Endothelial cell of umbilical vein (primary cell): ENCODE data around the gene IVD. TPM values are rescaled to one million over a fixed set of nuclear protein-coding genes. Genes with fewer than 3 reads are reported as not detected.

Source experiments
- BruUV-seq: library from RNA; stranded (reverse); fragments of 400-500 nt; replicated peaks from 2 replicates; lab custom pipeline; 2021; lab: Mats Ljungman, UMichigan
- CTCF ChIA-PET: fragments of 300-600, 350-600 bp; sonication (Branson Sonifier 250); formaldehyde crosslinking; loops from one replicate; lab custom pipeline; 2021; ENCODE audit warnings: antibody characterized with exemption, inconsistent platforms; lab: Charles Lee
- POLR2A ChIA-PET: fragments of 300-600, 350-600 bp; sonication (Branson Sonifier 250); formaldehyde crosslinking; loops from one replicate; lab custom pipeline; 2021; ENCODE audit warnings: antibody characterized with exemption, inconsistent platforms; lab: Charles Lee
- DNase-seq: peaks from one replicate; pipeline ENCODE4 v3.0.0-alpha.2; 2011; ENCODE audit warnings: low read depth, low spot score
- FAIRE-seq: peaks from 2 replicates; lab custom pipeline; 2011; peaks lifted over from hg19 to GRCh38; lab: Jason Lieb, UNC
- H2AFZ ChIP-seq: 2 replicates; pipeline ENCODE4 v1.6.0; 2012; ENCODE audit warnings: low read depth, low read length, control low read depth, inconsistent platforms
- H3K27ac ChIP-seq: 2 replicates; pipeline ENCODE4 v1.5.1; 2011; ENCODE audit warnings: low read depth, mild to moderate bottlenecking, control low read depth, low read length, moderate library complexity; ENCODE audit not compliant: insufficient read depth
- H3K27me3 ChIP-seq, 2 experiments: 2 replicates each; pipeline versions ENCODE4 v1.6.0 to v1.6.1; 2011; ENCODE audit warnings: low read length in 2 of 2, mixed read lengths in 1 of 2; ENCODE audit not compliant: control insufficient read depth in 2 of 2, insufficient read depth in 2 of 2
- H3K36me3 ChIP-seq, 2 experiments: 2 replicates in 1 of 2; 3 replicates in 1 of 2; pipeline ENCODE4 v1.5.1; 2011; ENCODE audit warnings: low read length in 2 of 2, mild to moderate bottlenecking in 1 of 2, moderate library complexity in 1 of 2; ENCODE audit not compliant: control insufficient read depth in 2 of 2, insufficient read depth in 2 of 2; ENCODE audit errors: extremely low read depth in 1 of 2
- H3K4me1 ChIP-seq: 3 replicates; pipeline ENCODE4 v1.5.1; 2011; ENCODE audit warnings: mild to moderate bottlenecking, low read length; ENCODE audit not compliant: control insufficient read depth, insufficient read depth; ENCODE audit errors: extremely low read depth
- H3K4me2 ChIP-seq: 2 replicates; pipeline ENCODE4 v1.6.1; 2011; ENCODE audit warnings: low read length, control low read depth, mixed read lengths; ENCODE audit not compliant: insufficient read depth
- H3K4me3 ChIP-seq, 3 experiments: fragments of 200-600 bp in 1 of 3; sonication (generic), shearing (Covaris generic) in 1 of 3; replicated peaks in 1 of 3; 2 replicates each; pipeline ENCODE4 v1.5.1; 2011 to 2016; ENCODE audit warnings: control low read depth in 3 of 3, low read length in 3 of 3, mild to moderate bottlenecking in 2 of 3, inconsistent platforms in 1 of 3, low read depth in 1 of 3, moderate library complexity in 1 of 3; ENCODE audit not compliant: insufficient read depth in 1 of 3
- H3K79me2 ChIP-seq: 2 replicates; pipeline ENCODE4 v1.6.0; 2012; ENCODE audit warnings: low read length, inconsistent platforms; ENCODE audit not compliant: control insufficient read depth, insufficient read depth
- H3K9ac ChIP-seq: replicated peaks from 2 replicates; pipeline ENCODE3; 2011; ENCODE audit warnings: low read length, control low read depth; ENCODE audit not compliant: insufficient read depth; ENCODE audit errors: extremely low read depth
- H3K9me1 ChIP-seq: replicated peaks from 3 replicates; pipeline ENCODE4 v1.6.0; 2011; ENCODE audit warnings: mild to moderate bottlenecking, low read length; ENCODE audit not compliant: control insufficient read depth, insufficient read depth; ENCODE audit errors: extremely low read depth
- H3K9me3 ChIP-seq: replicated peaks from 2 replicates; pipeline ENCODE4 v1.5.1; 2012; ENCODE audit warnings: low read length, inconsistent platforms; ENCODE audit not compliant: control insufficient read depth, insufficient read depth
- H4K20me1 ChIP-seq: replicated peaks from 2 replicates; pipeline ENCODE3; 2011; ENCODE audit warnings: mild to moderate bottlenecking, low read length; ENCODE audit not compliant: control insufficient read depth, insufficient read depth; ENCODE audit errors: extremely low read depth
- CTCF ChIP-seq, 2 donors: IDR thresholded peaks; 1 replicate in 1 of 2; 2 replicates in 1 of 2; pipeline ENCODE4 v1.5.1; 2011; ENCODE audit warnings: low read length in 2 of 2, mild to moderate bottlenecking in 2 of 2, moderate library complexity in 2 of 2, control low read depth in 1 of 2, inconsistent platforms in 1 of 2, low read depth in 1 of 2; ENCODE audit not compliant: insufficient read depth in 1 of 2; ENCODE audit errors: extremely low read depth in 1 of 2
- EZH2 ChIP-seq: IDR thresholded peaks from 2 replicates; pipeline ENCODE4 v1.6.1; 2012; ENCODE audit warnings: borderline replicate concordance, low read depth, mild to moderate bottlenecking, moderate library complexity, low read length, inconsistent platforms; ENCODE audit not compliant: severe bottlenecking
- FOS ChIP-seq: IDR thresholded peaks from 2 replicates; pipeline ENCODE4 v1.6.1; 2011; ENCODE audit warnings: mild to moderate bottlenecking, low read length, moderate library complexity, borderline replicate concordance; ENCODE audit not compliant: insufficient read depth
- GATA2 ChIP-seq: IDR thresholded peaks from 2 replicates; pipeline ENCODE4 v1.7.0; 2011; ENCODE audit warnings: low read depth, mild to moderate bottlenecking, moderate library complexity, mixed read lengths, low read length; ENCODE audit not compliant: insufficient read length, insufficient read depth
- JUN ChIP-seq: IDR thresholded peaks from 2 replicates; pipeline ENCODE4 v1.6.1; 2011; ENCODE audit warnings: borderline replicate concordance, low read depth; ENCODE audit not compliant: insufficient read length, insufficient read depth
- MAX ChIP-seq: IDR thresholded peaks from 2 replicates; pipeline ENCODE4 v1.6.1; 2011; ENCODE audit not compliant: insufficient read depth, insufficient read length
- MYC ChIP-seq: IDR thresholded peaks from one replicate; pipeline ENCODE4 v1.6.1; 2011; ENCODE audit warnings: mild to moderate bottlenecking, low read depth, low read length
- POLR2A ChIP-seq: IDR thresholded peaks from 2 replicates; pipeline ENCODE4 v1.6.1; 2012; ENCODE audit warnings: low read depth, mild to moderate bottlenecking, control low read depth, low read length
- POLR2AphosphoS5 ChIP-seq: IDR thresholded peaks from 2 replicates; pipeline ENCODE4 v1.6.1; 2012; ENCODE audit warnings: low read depth, mild to moderate bottlenecking, control low read depth, low read length, moderate library complexity; ENCODE audit not compliant: insufficient read depth
- dilution Hi-C: fragments of 300-500 bp; cut with MboI; formaldehyde crosslinking; loops from one replicate; pipeline ENCODE4 v1.15.0; 2019; ENCODE audit warnings: low sequenced_read_pairs; ENCODE audit not compliant: extremely low pct_ligation_motif_present
- intact Hi-C: fragments of 100-400 bp; cut with micrococcal nuclease; formaldehyde crosslinking; loops from one replicate; pipeline ENCODE4 v1.10.0; 2022
- polyA plus RNA-seq, 4 experiments: library from polyadenylated mRNA; depleted of rRNA in 3 of 4; stranded (reverse) in 3 of 4; unstranded in 1 of 4; fragments of >200 nt; gene quantifications; 2 replicates each; pipeline versions ENCODE4 v1.2.1 to v1.2.3, GENCODE V29; 2011 to 2012; ENCODE audit warnings: missing spikeins in 1 of 4
- total RNA-seq: library from RNA; stranded (reverse); gene quantifications from 2 replicates; pipeline ENCODE4 v1.2.3, GENCODE V29; 2021

IVD gene
- total and polyA plus RNA-seq, 2 donors (not counting 3 experiments of a cell fraction or from before 2014, with no cell fraction given) = 34.1 to 62.5 TPM

GRCh38 chr15:40459391-40460015 is 53.9 kb downstream of the IVD start:
- peaks cover 7% of the 10 kb centered on the region for H3K79me2 ChIP-seq
- no TSS peak for BruUV-seq
- no peak overlapping the region for H3K27ac ChIP-seq
- ChIA-PET CTCF (no interaction called here), POLR2A (no interaction called here)
- H3K4me2 ChIP-seq = no peak overlapping the region
- dilution Hi-C loops (no loop called here), intact Hi-C loops (no loop called here)
- no peak overlapping the region for H2AFZ ChIP-seq
- no peaks in the 10 kb centered on the region for H3K9me1 ChIP-seq
- FAIRE-seq = no peak
- no peak overlapping the region for H3K4me3 ChIP-seq
- peaks cover 3% of the 10 kb centered on the region for H4K20me1 ChIP-seq
- H3K4me1 ChIP-seq = no peaks in the 10 kb centered on the region
- no peak for DNase-seq
- H3K9me3 ChIP-seq = no peaks in the 10 kb centered on the region
- H3K27me3 ChIP-seq = no peaks in the 10 kb centered on the region
- no peak overlapping the region for H3K9ac ChIP-seq
- peaks cover 0 to 26% of the 10 kb centered on the region in 2 experiments for H3K36me3 ChIP-seq
- TF ChIP-seq CTCF (IDR thresholded peaks at IDR 0.05; ENCODE audit: extremely low read depth in 1 of 2, insufficient read depth in 1 of 2, low read depth in 1 of 2, low read length in 2 of 2) (no peak), POLR2AphosphoS5 (no peak), EZH2 (no peak), FOS (no peak), GATA2 (no peak), JUN (no peak), POLR2A (no peak), MAX (no peak), MYC (no peak)
